ENCODE results near the gene ARHGAP26. TPM values are rescaled to one million over a fixed set of nuclear protein-coding genes. Genes with fewer than 3 reads are reported as not detected.
A peak's percentile ranks its signal among the peaks of the same experiment; 100 is the strongest.

The ARHGAP26 gene
- total RNA-seq, 1 donor from 2014 or later, result 17.1 TPM

GRCh38 chr5:143024228-143024920 is 254.2 kb downstream of the ARHGAP26 start:
- Histone ChIP-seq H3K4me3 (ENCODE audit: low read depth, low read length) (no peak overlapping the region), H3K36me3 (ENCODE audit: control insufficient read depth, insufficient read depth, low read length) (no peaks in the 10 kb centered on the region), H3K27me3 (ENCODE audit: control insufficient read depth, insufficient read depth, low read length) (no peaks in the 10 kb centered on the region)
- FAIRE-seq (no peak), DNase-seq (ENCODE audit: low read depth) (no peak)
- no peak for TF ChIP-seq CTCF (IDR thresholded peaks at IDR 0.05; ENCODE audit: insufficient read depth, low read length, severe bottlenecking)

DNA sequence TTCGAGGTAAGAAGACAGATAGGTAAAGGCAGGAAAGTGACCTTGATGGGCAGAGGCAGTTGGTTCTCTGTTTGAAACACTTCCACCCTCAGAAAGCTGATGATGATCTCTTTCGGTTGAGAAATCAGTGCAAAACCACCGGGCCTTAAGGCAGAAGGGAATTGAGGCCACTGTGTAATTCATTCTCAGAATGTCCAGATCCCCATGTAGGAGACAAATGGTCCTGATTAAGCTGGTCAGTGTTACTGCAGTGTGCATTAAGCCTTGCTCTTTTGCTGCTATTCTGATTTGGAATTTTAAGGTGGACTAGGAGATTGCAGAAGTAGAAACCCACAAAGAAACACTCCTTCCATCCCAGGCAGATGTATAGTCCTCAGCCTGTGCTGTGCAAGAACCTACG is 255.2 kb downstream of the ARHGAP26 start:
- Histone ChIP-seq H3K36me3 (ENCODE audit: control insufficient read depth, insufficient read depth, low read length) (no peaks in the 10 kb centered on the region), H3K27me3 (ENCODE audit: control insufficient read depth, insufficient read depth, low read length) (no peaks in the 10 kb centered on the region), H3K4me3 (ENCODE audit: low read depth, low read length) (no peak overlapping the region)
- peak; percentile 43 for FAIRE-seq
- no peak for TF ChIP-seq CTCF (IDR thresholded peaks at IDR 0.05; ENCODE audit: insufficient read depth, low read length, severe bottlenecking)
- no peak for DNase-seq (ENCODE audit: low read depth)

- no peak for TF ChIP-seq CTCF (IDR thresholded peaks at IDR 0.05; ENCODE audit: insufficient read depth, low read length, severe bottlenecking)
- Histone ChIP-seq H3K36me3 (ENCODE audit: control insufficient read depth, insufficient read depth, low read length) (no peaks in the 10 kb centered on the region), H3K27me3 (ENCODE audit: control insufficient read depth, insufficient read depth, low read length) (no peaks in the 10 kb centered on the region), H3K4me3 (ENCODE audit: low read depth, low read length) (no peak overlapping the region)
- no peak for DNase-seq (ENCODE audit: low read depth)
- FAIRE-seq, result no peak
These were observed 255.8 kb downstream of the ARHGAP26 start for GRCh38 chr5:143025971-143026370.

- DNase-seq (ENCODE audit: low read depth), result no peak
- no peak for TF ChIP-seq CTCF (IDR thresholded peaks at IDR 0.05; ENCODE audit: insufficient read depth, low read length, severe bottlenecking)
- no peak overlapping the region for H3K4me3 ChIP-seq (ENCODE audit: low read depth, low read length)
- H3K36me3 ChIP-seq (ENCODE audit: control insufficient read depth, insufficient read depth, low read length), result no peaks in the 10 kb centered on the region
- H3K27me3 ChIP-seq (ENCODE audit: control insufficient read depth, insufficient read depth, low read length), result no peaks in the 10 kb centered on the region
- FAIRE-seq, result peak; percentile 7
These were observed 256.2 kb downstream of the ARHGAP26 start for GRCh38 chr5:143026380-143026779.

DNA sequence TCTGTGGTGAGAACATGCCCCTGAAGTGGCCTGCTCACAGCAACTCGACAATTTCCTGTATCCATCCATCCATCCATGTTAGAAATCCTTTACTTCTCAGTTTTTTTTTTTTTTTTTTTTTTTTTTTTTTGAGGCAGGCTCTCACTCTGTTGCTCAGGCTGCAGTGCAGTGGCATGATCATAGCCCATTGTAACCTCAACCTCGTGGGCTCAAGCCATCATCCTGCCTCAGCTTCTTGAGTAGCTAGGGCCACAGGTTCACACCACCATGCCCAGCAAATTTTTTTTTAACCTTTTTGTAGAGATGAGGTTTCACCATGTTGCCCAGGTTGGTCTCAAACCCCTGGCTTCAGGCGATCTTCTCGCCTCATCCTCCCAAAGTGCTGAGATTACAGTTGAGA is 259.1 kb downstream of the ARHGAP26 start:
- no peak for TF ChIP-seq CTCF (IDR thresholded peaks at IDR 0.05; ENCODE audit: insufficient read depth, low read length, severe bottlenecking)
- no peak for FAIRE-seq
- no peak for DNase-seq (ENCODE audit: low read depth)

GRCh38 chr5:143030349-143030748 is 260.2 kb downstream of the ARHGAP26 start:
- FAIRE-seq (no peak), DNase-seq (ENCODE audit: low read depth) (peak; percentile 21)
- Histone ChIP-seq H3K36me3 (ENCODE audit: control insufficient read depth, insufficient read depth, low read length) (no peaks in the 10 kb centered on the region), H3K4me3 (ENCODE audit: low read depth, low read length) (no peak overlapping the region), H3K27me3 (ENCODE audit: control insufficient read depth, insufficient read depth, low read length) (no peaks in the 10 kb centered on the region)
- TF ChIP-seq CTCF (IDR thresholded peaks at IDR 0.05; ENCODE audit: insufficient read depth, low read length, severe bottlenecking), result no peak

More for the DNA sequence above, 259.1 kb downstream of the ARHGAP26 start:
- H3K4me3 ChIP-seq (ENCODE audit: low read depth, low read length), result no peak overlapping the region
- H3K36me3 ChIP-seq (ENCODE audit: control insufficient read depth, insufficient read depth, low read length), result no peaks in the 10 kb centered on the region
- no peaks in the 10 kb centered on the region for H3K27me3 ChIP-seq (ENCODE audit: control insufficient read depth, insufficient read depth, low read length)

All from bronchial epithelial cell (primary cell).